Endometrial microvascular endothelial cells (primary cell): ENCODE results near the gene ASCL5. TPM values are rescaled to one million over a fixed set of nuclear protein-coding genes. Genes with fewer than 3 reads are reported as not detected.

Source experiments
- in situ Hi-C: cut with HindIII; loops from 2 replicates; pipeline ENCODE4 v1.10.0; 2017; ENCODE audit warnings: low sequenced_read_pairs, low pct_unique_long_range_greater_than_20kb; ENCODE audit errors: inconsistent ontology term
- total RNA-seq: library from RNA; depleted of rRNA; stranded (reverse); fragments of >200 nt; gene quantifications from one replicate; pipeline ENCODE4 v1.2.3, GENCODE V29; 2015; ENCODE audit errors: inconsistent ontology term

ASCL5 gene
- total RNA-seq, 1 donor from 2014 or later, result not detected

GRCh38 chr1:201094832-201095231 is 32.2 kb downstream of the ASCL5 start:
- in situ Hi-C loops, result no loop called here

- in situ Hi-C loops, result no loop called here
Measured at GRCh38 chr1:201093962-201094361, 33.0 kb downstream of the ASCL5 start.

- in situ Hi-C loops, result no loop called here
Measured at GRCh38 chr1:201093561-201093960, 33.4 kb downstream of the ASCL5 start.

GRCh38 chr1:201092738-201093137 is 34.2 kb downstream of the ASCL5 start:
- in situ Hi-C loops, result no loop called here

- in situ Hi-C loops, result no loop called here
Measured at GRCh38 chr1:201091256-201091655, 35.7 kb downstream of the ASCL5 start.

- in situ Hi-C loops, result no loop called here
Measured at GRCh38 chr1:201090541-201090940, 36.4 kb downstream of the ASCL5 start.

GRCh38 chr1:201089596-201089995 is 37.4 kb downstream of the ASCL5 start:
- in situ Hi-C loops, result no loop called here

- in situ Hi-C loops, result no loop called here
Measured at GRCh38 chr1:201088901-201089525, 38.0 kb downstream of the ASCL5 start.

- in situ Hi-C loops, result no loop called here
Measured at GRCh38 chr1:201088395-201088794, 38.6 kb downstream of the ASCL5 start.

- in situ Hi-C loops, result no loop called here
Measured at GRCh38 chr1:201085902-201086735, 40.9 kb downstream of the ASCL5 start.

GRCh38 chr1:201084295-201084694 is 42.7 kb downstream of the ASCL5 start:
- in situ Hi-C loops, result no loop called here

GRCh38 chr1:201083741-201084140 is 43.2 kb downstream of the ASCL5 start:
- in situ Hi-C loops, result no loop called here

- in situ Hi-C loops, result no loop called here
Measured at GRCh38 chr1:201080135-201080534, 46.8 kb downstream of the ASCL5 start.

- in situ Hi-C loops, result no loop called here
Measured at GRCh38 chr1:201077736-201078135, 49.2 kb downstream of the ASCL5 start.

GRCh38 chr1:201077116-201077515 is 49.9 kb downstream of the ASCL5 start:
- in situ Hi-C loops, result no loop called here

- in situ Hi-C loops, result no loop called here
Measured at GRCh38 chr1:201076092-201076491, 50.9 kb downstream of the ASCL5 start.

GRCh38 chr1:201074018-201074417 is 53.0 kb downstream of the ASCL5 start:
- in situ Hi-C loops, result no loop called here

- in situ Hi-C loops, result no loop called here
Measured at GRCh38 chr1:201072922-201073321, 54.1 kb downstream of the ASCL5 start.

GRCh38 chr1:201072149-201072548 is 54.8 kb downstream of the ASCL5 start:
- in situ Hi-C loops, result no loop called here

GRCh38 chr1:201069636-201070035 is 57.3 kb downstream of the ASCL5 start:
- in situ Hi-C loops, result no loop called here
